ENCODE results near the gene NOX4.
"Not testable (repeated sequence)": the region's sequence is repeated elsewhere in the genome, so short reads cannot be mapped to it uniquely, and the experiment has no call there.

Gene NOX4

GRCh38 chr11:89421718-89422117 is 69.5 kb downstream of the NOX4 start:
- H3K4me3 ChIP-seq (ENCODE audit: low read length): no peak overlapping the region
- no peaks in the 10 kb centered on the region for H3K9me3 ChIP-seq (replicated peaks; ENCODE audit: low read length)
- no peaks in the 10 kb centered on the region for H3K27me3 ChIP-seq (ENCODE audit: control insufficient read depth, insufficient read depth, low read length)
- no peak overlapping the region for H3K4me2 ChIP-seq (ENCODE audit: low read length)
- no peak overlapping the region for H3K9ac ChIP-seq (ENCODE audit: low read depth, low read length)
- H3K4me1 ChIP-seq (ENCODE audit: control insufficient read depth, insufficient read depth, low read length): no peaks in the 10 kb centered on the region
- H3K36me3 ChIP-seq (ENCODE audit: insufficient read depth, low read length): no peaks in the 10 kb centered on the region

GRCh38 chr11:89420981-89421380 is 70.2 kb downstream of the NOX4 start:
- Histone ChIP-seq H3K4me3 (ENCODE audit: low read length) (no peak overlapping the region), H3K4me2 (ENCODE audit: low read length) (no peak overlapping the region), H3K9ac (ENCODE audit: low read depth, low read length) (no peak overlapping the region), H3K4me1 (ENCODE audit: control insufficient read depth, insufficient read depth, low read length) (no peaks in the 10 kb centered on the region), H3K9me3 (replicated peaks; ENCODE audit: low read length) (no peaks in the 10 kb centered on the region), H3K36me3 (ENCODE audit: insufficient read depth, low read length) (no peaks in the 10 kb centered on the region), H3K27me3 (ENCODE audit: control insufficient read depth, insufficient read depth, low read length) (no peaks in the 10 kb centered on the region)

GRCh38 chr11:89416961-89417360 is 74.2 kb downstream of the NOX4 start:
- no peaks in the 10 kb centered on the region for H3K9me3 ChIP-seq (replicated peaks; ENCODE audit: low read length)
- H3K27me3 ChIP-seq (ENCODE audit: control insufficient read depth, insufficient read depth, low read length): no peaks in the 10 kb centered on the region
- no peak overlapping the region for H3K4me3 ChIP-seq (ENCODE audit: low read length)
- no peaks in the 10 kb centered on the region for H3K4me1 ChIP-seq (ENCODE audit: control insufficient read depth, insufficient read depth, low read length)
- no peaks in the 10 kb centered on the region for H3K36me3 ChIP-seq (ENCODE audit: insufficient read depth, low read length)
- H3K4me2 ChIP-seq (ENCODE audit: low read length): no peak overlapping the region
- H3K9ac ChIP-seq (ENCODE audit: low read depth, low read length): no peak overlapping the region

- H3K4me2 ChIP-seq (ENCODE audit: low read length); H3K9me3 ChIP-seq (replicated peaks; ENCODE audit: low read length); H3K4me3 ChIP-seq (ENCODE audit: low read length); H3K9ac ChIP-seq (ENCODE audit: low read depth, low read length); H3K4me1 ChIP-seq (ENCODE audit: control insufficient read depth, insufficient read depth, low read length); H3K36me3 ChIP-seq (ENCODE audit: insufficient read depth, low read length); H3K27me3 ChIP-seq (ENCODE audit: control insufficient read depth, insufficient read depth, low read length): not testable (repeated sequence)
Measured at GRCh38 chr11:89411112-89411511, 80.1 kb downstream of the NOX4 start.

- not testable (repeated sequence) for H3K4me3 ChIP-seq (ENCODE audit: low read length); H3K36me3 ChIP-seq (ENCODE audit: insufficient read depth, low read length); H3K4me2 ChIP-seq (ENCODE audit: low read length); H3K9ac ChIP-seq (ENCODE audit: low read depth, low read length); H3K9me3 ChIP-seq (replicated peaks; ENCODE audit: low read length); H3K4me1 ChIP-seq (ENCODE audit: control insufficient read depth, insufficient read depth, low read length); H3K27me3 ChIP-seq (ENCODE audit: control insufficient read depth, insufficient read depth, low read length)
Measured at GRCh38 chr11:89410666-89411065, 80.5 kb downstream of the NOX4 start.

GRCh38 chr11:89408441-89408840 is 82.7 kb downstream of the NOX4 start:
- H3K4me1 ChIP-seq (ENCODE audit: control insufficient read depth, insufficient read depth, low read length); H3K4me2 ChIP-seq (ENCODE audit: low read length); H3K9ac ChIP-seq (ENCODE audit: low read depth, low read length); H3K36me3 ChIP-seq (ENCODE audit: insufficient read depth, low read length); H3K9me3 ChIP-seq (replicated peaks; ENCODE audit: low read length); H3K27me3 ChIP-seq (ENCODE audit: control insufficient read depth, insufficient read depth, low read length); H3K4me3 ChIP-seq (ENCODE audit: low read length): not testable (repeated sequence)

GRCh38 chr11:89405629-89406028 is 85.5 kb downstream of the NOX4 start:
- Histone ChIP-seq H3K9me3 (replicated peaks; ENCODE audit: low read length) (no peaks in the 10 kb centered on the region), H3K4me1 (ENCODE audit: control insufficient read depth, insufficient read depth, low read length) (no peaks in the 10 kb centered on the region), H3K9ac (ENCODE audit: low read depth, low read length) (no peak overlapping the region), H3K4me2 (ENCODE audit: low read length) (no peak overlapping the region), H3K36me3 (ENCODE audit: insufficient read depth, low read length) (no peaks in the 10 kb centered on the region), H3K27me3 (ENCODE audit: control insufficient read depth, insufficient read depth, low read length) (no peaks in the 10 kb centered on the region), H3K4me3 (ENCODE audit: low read length) (no peak overlapping the region)

- not testable (repeated sequence) for H3K27me3 ChIP-seq (ENCODE audit: control insufficient read depth, insufficient read depth, low read length); H3K4me2 ChIP-seq (ENCODE audit: low read length); H3K9me3 ChIP-seq (replicated peaks; ENCODE audit: low read length); H3K36me3 ChIP-seq (ENCODE audit: insufficient read depth, low read length); H3K4me1 ChIP-seq (ENCODE audit: control insufficient read depth, insufficient read depth, low read length); H3K4me3 ChIP-seq (ENCODE audit: low read length); H3K9ac ChIP-seq (ENCODE audit: low read depth, low read length)
Measured at GRCh38 chr11:89391654-89392053, 99.5 kb downstream of the NOX4 start.

- H3K9me3 ChIP-seq (replicated peaks; ENCODE audit: low read length); H3K4me1 ChIP-seq (ENCODE audit: control insufficient read depth, insufficient read depth, low read length); H3K36me3 ChIP-seq (ENCODE audit: insufficient read depth, low read length); H3K27me3 ChIP-seq (ENCODE audit: control insufficient read depth, insufficient read depth, low read length); H3K4me2 ChIP-seq (ENCODE audit: low read length); H3K9ac ChIP-seq (ENCODE audit: low read depth, low read length); H3K4me3 ChIP-seq (ENCODE audit: low read length): not testable (repeated sequence)
Measured at GRCh38 chr11:89387501-89387900, 103.7 kb downstream of the NOX4 start.

- peaks cover 28% of the 10 kb centered on the region for H3K4me1 ChIP-seq (ENCODE audit: control insufficient read depth, insufficient read depth, low read length)
- not testable (repeated sequence) for H3K9me3 ChIP-seq (replicated peaks; ENCODE audit: low read length); H3K9ac ChIP-seq (ENCODE audit: low read depth, low read length); H3K27me3 ChIP-seq (ENCODE audit: control insufficient read depth, insufficient read depth, low read length); H3K4me3 ChIP-seq (ENCODE audit: low read length); H3K36me3 ChIP-seq (ENCODE audit: insufficient read depth, low read length); H3K4me2 ChIP-seq (ENCODE audit: low read length)
Measured at GRCh38 chr11:89382986-89383385, 108.2 kb downstream of the NOX4 start.

GRCh38 chr11:89381094-89381493 is 110.1 kb downstream of the NOX4 start:
- Histone ChIP-seq H3K9me3 (replicated peaks; ENCODE audit: low read length) (no peaks in the 10 kb centered on the region), H3K27me3 (ENCODE audit: control insufficient read depth, insufficient read depth, low read length) (no peaks in the 10 kb centered on the region), H3K36me3 (ENCODE audit: insufficient read depth, low read length) (no peaks in the 10 kb centered on the region), H3K4me1 (ENCODE audit: control insufficient read depth, insufficient read depth, low read length) (peaks cover 28% of the 10 kb centered on the region), H3K9ac (ENCODE audit: low read depth, low read length) (peak overlapping the region; percentile 65), H3K4me2 (ENCODE audit: low read length) (peak overlapping the region; percentile 60), H3K4me3 (ENCODE audit: low read length) (no peak overlapping the region)

GRCh38 chr11:89379976-89380771 is 111.0 kb downstream of the NOX4 start:
- peak overlapping the region; percentile 65 for H3K9ac ChIP-seq (ENCODE audit: low read depth, low read length)
- H3K36me3 ChIP-seq (ENCODE audit: insufficient read depth, low read length); H3K27me3 ChIP-seq (ENCODE audit: control insufficient read depth, insufficient read depth, low read length); H3K9me3 ChIP-seq (replicated peaks; ENCODE audit: low read length): not testable (repeated sequence)
- peak overlapping the region; percentile 39 for H3K4me3 ChIP-seq (ENCODE audit: low read length)
- H3K4me1 ChIP-seq (ENCODE audit: control insufficient read depth, insufficient read depth, low read length): peaks cover 28% of the 10 kb centered on the region
- peak overlapping the region; percentile 60 for H3K4me2 ChIP-seq (ENCODE audit: low read length)
